H4 (cell line): ENCODE measurements around the gene TICAM1. TPM values are rescaled to one million over a fixed set of nuclear protein-coding genes. Genes with fewer than 3 reads are reported as not detected.
"Not testable (repeated sequence)": the region's sequence is repeated elsewhere in the genome, so short reads cannot be mapped to it uniquely, and the experiment has no call there.

Source experiments
- DNase-seq: peaks from one replicate; pipeline ENCODE4 v3.0.0-alpha.2; 2015; ENCODE audit warnings: low spot score
- total RNA-seq: library from RNA; depleted of rRNA; stranded (reverse); fragments of >200 nt; shearing (Covaris generic); gene quantifications from 2 replicates; pipeline ENCODE4 v1.2.3, GENCODE V29; 2014; rRNA removed

TICAM1 gene
- total RNA-seq = 0.49 and 0.64 TPM in 2 replicates

- DNase-seq = no peak
Observed at GRCh38 chr19:4831304-4831978, at the start of gene TICAM1. Gene TICAM1, minus strand, starts transcription at chr19:4831712. Its CDS starts 13,335 bp downstream, at chr19:4818377.

GRCh38 chr19:4879041-4879440 is 47.5 kb upstream of the TICAM1 start:
- DNase-seq = no peak

- DNase-seq = no peak
Observed at GRCh38 chr19:4878491-4878968, 47.0 kb upstream of the TICAM1 start.

GRCh38 chr19:4877753-4878490 is 46.4 kb upstream of the TICAM1 start:
- DNase-seq = no peak

GRCh38 chr19:4873930-4874329 is 42.4 kb upstream of the TICAM1 start:
- DNase-seq = no peak

- DNase-seq = no peak
Observed at GRCh38 chr19:4871711-4872110, 40.2 kb upstream of the TICAM1 start.

GRCh38 chr19:4870025-4870700 is 38.7 kb upstream of the TICAM1 start:
- peak; percentile 91 for DNase-seq

- DNase-seq = no peak
Observed at GRCh38 chr19:4868286-4868834, 36.8 kb upstream of the TICAM1 start.

- DNase-seq = peak; percentile 87
Observed at GRCh38 chr19:4867534-4868285, 36.2 kb upstream of the TICAM1 start, which contains the start of gene PLIN3. Gene PLIN3, minus strand, starts transcription at chr19:4867667. Its CDS starts 6,273 bp downstream, at chr19:4861394.

- peak; percentile 38 for DNase-seq
Observed at GRCh38 chr19:4866595-4867424, 35.3 kb upstream of the TICAM1 start.

GRCh38 chr19:4861147-4861546 is 29.6 kb upstream of the TICAM1 start:
- no peak for DNase-seq

GRCh38 chr19:4859697-4860096 is 28.2 kb upstream of the TICAM1 start:
- DNase-seq = no peak

- DNase-seq = not testable (repeated sequence)
Observed at GRCh38 chr19:4856468-4856867, 25.0 kb upstream of the TICAM1 start.

GRCh38 chr19:4853506-4853905 is 22.0 kb upstream of the TICAM1 start:
- not testable (repeated sequence) for DNase-seq

GRCh38 chr19:4852484-4852883 is 21.0 kb upstream of the TICAM1 start:
- DNase-seq = no peak

GRCh38 chr19:4851551-4852290 is 20.2 kb upstream of the TICAM1 start:
- no peak for DNase-seq

GRCh38 chr19:4849019-4849418 is 17.5 kb upstream of the TICAM1 start:
- no peak for DNase-seq

GRCh38 chr19:4847190-4847973 is 15.9 kb upstream of the TICAM1 start:
- DNase-seq = no peak

GRCh38 chr19:4845975-4846374 is 14.5 kb upstream of the TICAM1 start:
- peak; percentile 25 for DNase-seq
